ENCODE measurements around the gene ELOVL4. TPM values are rescaled to one million over a fixed set of nuclear protein-coding genes. Genes with fewer than 3 reads are reported as not detected.

The ELOVL4 gene
- total RNA-seq: 73.6 TPM

DNA sequence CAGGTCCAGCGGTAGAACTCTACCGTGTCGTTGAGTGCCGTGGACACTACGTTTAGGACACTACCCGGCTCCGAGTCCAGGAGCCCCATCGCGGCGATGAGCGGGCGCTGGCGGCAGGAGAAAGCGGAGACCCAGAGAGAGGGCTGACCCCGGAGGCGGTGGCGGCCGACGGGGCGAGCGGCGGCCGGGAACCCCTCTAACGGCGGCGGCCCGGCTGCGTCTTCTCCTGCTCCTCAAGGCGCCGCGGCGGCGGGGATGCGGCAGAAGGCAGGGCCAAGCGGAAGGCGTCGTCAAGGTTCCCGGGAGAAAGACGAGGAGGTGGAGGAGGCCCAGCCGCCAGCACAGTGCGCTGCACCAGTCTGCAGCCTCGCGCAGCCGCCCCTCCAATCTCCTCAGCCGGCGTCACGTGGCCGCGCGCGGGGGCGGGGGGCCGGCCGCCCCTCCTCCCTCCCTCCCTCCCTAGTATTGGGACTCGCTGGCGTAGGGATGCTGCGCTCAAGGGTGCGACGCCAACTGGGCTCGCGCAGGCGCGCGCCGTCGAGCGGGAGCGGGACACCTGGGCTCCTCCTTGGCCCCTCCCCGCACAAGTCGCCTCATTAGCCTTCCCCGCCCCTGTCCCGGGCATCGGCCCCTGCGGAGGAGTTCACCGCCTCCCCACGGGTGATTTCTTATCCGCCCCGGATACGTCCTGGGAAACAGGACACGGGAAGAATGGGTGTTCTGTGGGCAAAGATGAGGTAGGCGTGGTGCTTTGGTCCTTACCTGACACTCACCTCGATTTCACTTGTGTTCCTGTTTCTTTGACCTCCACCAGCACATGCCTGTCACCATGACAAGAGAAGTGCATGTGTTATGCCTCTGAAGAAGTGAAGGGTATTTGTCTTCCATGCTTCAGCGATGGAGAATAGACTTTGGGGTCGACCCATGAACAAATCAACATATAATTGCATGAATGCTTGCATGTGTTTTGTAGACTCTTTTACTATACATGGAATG lies at the start of gene ELOVL4:
ELOVL4 (minus strand) TSS at position 363 of the 996 bp plus-strand sequence; CDS start at position 89, 274 bp downstream.

Other genes starting within 250 kb of the ELOVL4 start
- gene TTK, start 57.1 kb upstream of the ELOVL4 start, total RNA-seq: 10.1 TPM
- 30.7 TPM for gene BCKDHB, start 159.1 kb upstream of the ELOVL4 start, total RNA-seq